Measurements from ENCODE around the gene ODC1. TPM values are rescaled to one million over a fixed set of nuclear protein-coding genes. Genes with fewer than 3 reads are reported as not detected.

ODC1 gene
- total RNA-seq, 4 donors from 2014 or later = 105 to 142 (median 121) TPM

GRCh38 chr2:10417551-10418335 is 30.4 kb downstream of the ODC1 start:
- Histone ChIP-seq H3K36me3 (peaks cover 0 to 34% (median 28%) of the 10 kb centered on the region in 4 donors), H3K27me3 (no peaks in the 10 kb centered on the region), H3K4me1 (peaks cover 5 to 13% (median 8%) of the 10 kb centered on the region in 4 donors), H3K9me3 (no peaks in the 10 kb centered on the region), H3K27ac (replicated peaks in 1 of 4) (no peak overlapping the region), H3K4me3 (no peak overlapping the region)
- WGBS = 85% methylated on average over 6 of the region's 6 CpGs
- TF ChIP-seq CTCF (IDR thresholded peaks at IDR 0.05) = no peak
- TF ChIP-seq POLR2AphosphoS5 (IDR thresholded peaks at IDR 0.05) = no peak
- no peak for TF ChIP-seq POLR2A (IDR thresholded peaks at IDR 0.05; ENCODE audit: low read depth)
- no peak for TF ChIP-seq EP300 (IDR thresholded peaks at IDR 0.05)
- no peak for DNase-seq (ENCODE audit: extremely low spot score)
- intact Hi-C loops (cut with DNase I) = no loop called here

GRCh38 chr2:10415640-10416039 is 32.5 kb downstream of the ODC1 start:
- peaks cover 0 to 13% (median 12%) of the 10 kb centered on the region in 4 donors for H3K36me3 ChIP-seq
- H3K4me3 ChIP-seq = no peak overlapping the region
- H3K27me3 ChIP-seq = no peaks in the 10 kb centered on the region
- TF ChIP-seq EP300 (IDR thresholded peaks at IDR 0.05) = no peak
- no peak for TF ChIP-seq CTCF (IDR thresholded peaks at IDR 0.05)
- TF ChIP-seq POLR2A (IDR thresholded peaks at IDR 0.05; ENCODE audit: low read depth) = no peak
- no peak for TF ChIP-seq POLR2AphosphoS5 (IDR thresholded peaks at IDR 0.05)
- no peak for DNase-seq (ENCODE audit: extremely low spot score)
- WGBS = 72% methylated on average over 6 of the region's 12 CpGs
- no peaks in the 10 kb centered on the region for H3K9me3 ChIP-seq
- intact Hi-C loops (cut with DNase I) = no loop called here
- H3K4me1 ChIP-seq = peaks cover 5 to 13% (median 8%) of the 10 kb centered on the region in 4 donors
- no peak overlapping the region for H3K27ac ChIP-seq (replicated peaks in 1 of 4)

GRCh38 chr2:10415048-10415447 is 33.1 kb downstream of the ODC1 start:
- intact Hi-C loops (cut with DNase I) = no loop called here
- TF ChIP-seq POLR2AphosphoS5 (IDR thresholded peaks at IDR 0.05) (no peak), POLR2A (IDR thresholded peaks at IDR 0.05; ENCODE audit: low read depth) (no peak), CTCF (IDR thresholded peaks at IDR 0.05) (no peak), EP300 (IDR thresholded peaks at IDR 0.05) (no peak)

GRCh38 chr2:10414591-10414990 is 33.5 kb downstream of the ODC1 start:
- 79% methylated on average over 9 of the region's 10 CpGs for WGBS
- intact Hi-C loops (cut with DNase I) = no loop called here
- H3K36me3 ChIP-seq = peaks cover 0 to 3% (median 1%) of the 10 kb centered on the region in 4 donors
- TF ChIP-seq POLR2A (IDR thresholded peaks at IDR 0.05; ENCODE audit: low read depth) = no peak
- TF ChIP-seq CTCF (IDR thresholded peaks at IDR 0.05) = no peak
- no peak for TF ChIP-seq EP300 (IDR thresholded peaks at IDR 0.05)
- TF ChIP-seq POLR2AphosphoS5 (IDR thresholded peaks at IDR 0.05) = no peak
- H3K4me1 ChIP-seq = peaks cover 7 to 13% (median 9%) of the 10 kb centered on the region in 4 donors
- no peaks in the 10 kb centered on the region for H3K27me3 ChIP-seq
- DNase-seq (ENCODE audit: extremely low spot score) = no peak
- H3K9me3 ChIP-seq = no peaks in the 10 kb centered on the region
- H3K4me3 ChIP-seq = no peak overlapping the region
- no peak overlapping the region for H3K27ac ChIP-seq (replicated peaks in 1 of 4)

More at GRCh38 chr2:10415048-10415447, 33.1 kb downstream of the ODC1 start:
- no peak for DNase-seq (ENCODE audit: extremely low spot score)
- H3K36me3 ChIP-seq = peaks cover 0 to 8% (median 6%) of the 10 kb centered on the region in 4 donors
- no peak overlapping the region for H3K27ac ChIP-seq (replicated peaks in 1 of 4)
- no peaks in the 10 kb centered on the region for H3K9me3 ChIP-seq
- H3K4me1 ChIP-seq = peaks cover 5 to 13% (median 8%) of the 10 kb centered on the region in 4 donors
- H3K27me3 ChIP-seq = no peaks in the 10 kb centered on the region
- H3K4me3 ChIP-seq = no peak overlapping the region
- WGBS = 96% methylated on average over 4 of the region's 8 CpGs

Measured in esophagus muscularis mucosa (tissue), 4 donors.